GM19240 (cell line): Measurements from ENCODE around the gene FBXL15.

Source experiments
- DNase-seq: peaks from one replicate; pipeline ENCODE4 v3.0.0; 2011; ENCODE audit warnings: low spot score; ENCODE audit not compliant: insufficient read length

The FBXL15 gene, protein sequence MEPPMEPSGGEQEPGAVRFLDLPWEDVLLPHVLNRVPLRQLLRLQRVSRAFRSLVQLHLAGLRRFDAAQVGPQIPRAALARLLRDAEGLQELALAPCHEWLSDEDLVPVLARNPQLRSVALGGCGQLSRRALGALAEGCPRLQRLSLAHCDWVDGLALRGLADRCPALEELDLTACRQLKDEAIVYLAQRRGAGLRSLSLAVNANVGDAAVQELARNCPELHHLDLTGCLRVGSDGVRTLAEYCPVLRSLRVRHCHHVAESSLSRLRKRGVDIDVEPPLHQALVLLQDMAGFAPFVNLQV

DNA sequence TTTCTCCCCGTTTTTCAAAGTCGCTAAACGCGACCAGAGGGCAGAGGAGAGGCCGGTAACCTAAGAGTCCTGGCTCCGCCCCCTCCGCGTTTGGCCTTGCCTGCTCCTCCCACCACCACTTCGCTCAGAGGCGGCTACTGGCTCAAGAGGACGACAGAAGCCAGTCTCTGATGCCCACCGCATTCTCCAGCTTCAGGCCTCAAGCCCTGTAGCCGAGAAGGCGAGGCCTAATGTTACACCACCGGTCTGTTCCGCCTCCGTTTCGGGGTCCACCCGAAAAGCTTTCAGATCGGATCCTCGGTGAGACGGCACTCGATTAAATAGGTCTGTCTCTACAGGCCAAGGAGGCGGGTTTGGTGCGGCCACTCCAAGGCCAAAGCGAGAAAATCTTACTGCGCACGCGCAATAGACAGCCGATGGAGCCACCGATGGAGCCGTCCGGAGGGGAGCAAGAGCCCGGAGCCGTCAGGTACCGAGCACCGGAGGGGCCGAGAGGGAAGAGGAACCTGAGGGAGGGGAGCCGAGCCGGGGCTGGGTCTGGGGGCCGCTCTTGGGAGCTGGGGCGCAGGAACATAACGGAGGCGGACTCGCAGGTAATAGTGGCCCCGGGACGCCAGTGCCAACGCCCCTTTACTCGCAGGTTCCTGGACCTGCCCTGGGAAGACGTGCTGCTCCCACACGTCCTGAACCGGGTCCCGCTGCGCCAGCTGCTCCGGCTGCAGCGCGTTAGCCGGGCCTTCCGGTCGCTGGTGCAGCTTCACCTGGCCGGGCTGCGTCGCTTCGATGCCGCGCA lies at the start of gene FBXL15:
Gene FBXL15, plus strand, starts transcription at position 123 of the 793 bp plus-strand sequence. Its CDS starts 294 bp downstream, at position 417.
- peak; percentile 97 for DNase-seq

DNA sequence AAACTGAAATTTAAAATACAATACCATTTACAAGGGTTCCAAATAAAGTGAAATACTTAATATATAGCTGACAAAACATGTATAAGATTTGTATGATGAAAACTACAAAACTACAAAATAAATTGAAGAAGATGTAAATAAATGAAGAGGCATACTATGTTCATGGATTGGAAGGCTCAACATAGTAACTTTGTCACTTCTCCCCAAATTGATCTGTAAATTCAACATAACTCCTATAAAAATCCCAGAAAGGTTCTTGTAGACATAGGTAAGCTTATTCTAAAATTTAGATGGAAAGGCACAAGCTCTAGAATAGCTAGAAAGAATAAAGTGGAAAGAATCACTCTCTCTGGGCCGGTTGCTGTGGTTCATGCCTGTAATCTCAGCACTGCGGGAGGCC lies 49.3 kb upstream of the FBXL15 start:
- no peak for DNase-seq

DNA sequence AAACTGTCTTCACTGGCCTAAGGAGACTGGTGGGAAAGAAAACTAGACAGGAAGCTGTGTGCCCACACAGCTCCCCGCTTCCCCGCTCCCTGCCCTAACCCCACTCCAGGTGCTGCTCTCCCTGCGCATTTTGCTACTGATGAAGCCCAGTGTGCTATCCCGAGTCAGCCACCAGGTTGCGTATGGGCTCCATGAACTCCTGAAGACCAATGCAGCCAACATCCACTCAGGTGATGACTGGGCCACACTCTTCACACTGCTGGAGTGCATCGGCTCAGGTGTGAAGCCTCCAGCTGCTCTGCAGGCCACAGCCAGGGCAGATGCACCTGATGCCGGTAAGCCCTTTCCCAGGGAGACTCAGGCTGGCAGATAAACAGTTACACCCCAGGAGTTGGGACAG lies 45.4 kb upstream of the FBXL15 start:
- no peak for DNase-seq

DNA sequence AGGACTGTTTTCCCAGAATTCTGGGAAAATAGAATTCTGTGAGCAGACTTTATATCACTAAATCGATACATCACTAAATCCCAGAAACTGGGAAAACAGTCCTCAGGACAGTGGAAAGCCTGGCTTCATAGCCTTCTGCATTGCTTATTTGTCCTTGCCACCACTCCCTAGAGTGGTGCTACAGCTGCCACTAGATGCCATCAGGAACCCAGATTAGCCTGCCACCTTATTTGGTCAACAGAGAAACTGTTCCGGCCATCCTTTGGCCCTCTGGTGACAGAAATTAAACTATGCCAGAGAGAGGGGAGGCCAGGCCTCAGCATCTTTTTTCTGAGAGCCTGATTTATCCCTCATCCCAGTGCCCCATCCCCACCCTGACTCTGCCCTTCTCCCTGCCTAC lies 44.8 kb upstream of the FBXL15 start:
- no peak for DNase-seq

DNA sequence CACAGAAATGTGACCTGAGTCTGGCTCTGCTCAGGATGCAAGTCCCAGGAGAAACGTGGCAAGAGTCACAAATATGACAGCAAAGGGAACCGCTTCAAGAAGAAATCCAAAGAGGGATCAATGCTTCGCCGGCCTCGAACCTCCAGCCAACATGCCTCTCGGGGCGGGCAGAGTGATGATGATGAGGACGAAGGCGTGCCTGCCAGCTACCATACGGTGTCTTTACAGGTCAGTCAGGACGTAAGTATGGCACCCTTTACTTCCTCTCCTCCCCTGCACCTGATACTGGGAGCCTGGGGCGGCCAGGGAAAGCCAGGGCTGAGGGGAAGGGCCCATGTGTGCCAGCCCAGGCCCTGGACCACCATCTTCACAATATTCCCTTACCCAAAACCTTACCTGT lies 43.7 kb upstream of the FBXL15 start:
- no peak for DNase-seq

DNA sequence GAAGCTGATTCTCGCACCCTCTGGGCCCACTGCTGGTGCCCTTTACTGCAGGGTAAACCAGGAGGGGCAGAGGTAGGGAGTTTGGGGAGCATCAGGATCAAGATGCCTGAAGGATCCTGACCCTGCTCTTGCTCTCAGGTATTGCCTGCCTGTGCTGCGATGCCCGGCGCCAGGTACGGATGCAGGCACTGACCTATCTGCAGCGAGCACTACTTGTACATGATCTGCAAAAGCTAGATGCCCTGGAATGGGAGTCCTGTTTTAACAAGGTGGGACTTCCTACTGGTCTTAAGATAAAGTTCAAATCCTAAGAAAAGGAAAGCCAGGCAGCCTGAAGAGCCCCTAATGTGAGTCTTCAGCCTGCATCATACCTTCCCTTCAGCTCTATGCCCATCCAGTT lies 41.3 kb upstream of the FBXL15 start:
- DNase-seq = no peak

DNA sequence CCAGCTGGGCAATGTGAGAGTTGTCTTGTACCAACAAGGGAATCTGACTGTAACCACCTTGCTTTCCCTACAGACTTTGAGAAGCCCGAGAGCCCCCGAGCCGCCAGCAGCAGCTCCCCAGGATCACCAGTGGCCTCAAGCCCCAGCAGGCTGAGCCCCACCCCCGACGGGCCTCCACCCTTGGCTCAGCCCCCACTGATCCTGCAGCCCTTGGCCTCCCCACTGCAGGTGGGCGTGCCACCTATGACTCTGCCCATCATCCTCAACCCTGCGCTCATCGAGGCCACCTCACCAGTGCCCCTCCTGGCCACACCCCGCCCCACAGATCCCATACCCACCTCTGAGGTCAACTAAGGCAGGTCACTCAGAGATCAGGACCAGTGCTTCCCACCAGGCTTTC lies 38.7 kb upstream of the FBXL15 start:
- no peak for DNase-seq

DNA sequence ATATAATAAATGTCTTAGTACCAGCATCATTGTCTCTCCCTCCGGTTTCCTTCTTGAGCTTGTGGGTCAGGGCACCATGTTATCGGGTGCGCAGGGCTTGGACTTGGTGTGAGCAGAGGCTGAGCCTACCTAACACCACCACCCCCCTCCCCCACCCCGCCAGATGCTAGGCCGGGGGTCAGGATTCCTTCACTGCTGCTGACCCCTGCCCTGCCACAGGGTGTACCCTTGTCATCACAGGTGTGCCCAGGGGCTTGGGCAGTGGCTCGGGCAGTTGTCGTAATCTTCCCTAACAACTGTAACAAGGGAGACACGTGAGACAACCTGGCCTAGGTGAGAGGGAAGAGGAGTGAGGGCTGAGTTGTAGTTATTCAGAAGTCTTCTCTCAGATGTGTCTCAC lies 37.8 kb upstream of the FBXL15 start:
- DNase-seq = no peak

DNA sequence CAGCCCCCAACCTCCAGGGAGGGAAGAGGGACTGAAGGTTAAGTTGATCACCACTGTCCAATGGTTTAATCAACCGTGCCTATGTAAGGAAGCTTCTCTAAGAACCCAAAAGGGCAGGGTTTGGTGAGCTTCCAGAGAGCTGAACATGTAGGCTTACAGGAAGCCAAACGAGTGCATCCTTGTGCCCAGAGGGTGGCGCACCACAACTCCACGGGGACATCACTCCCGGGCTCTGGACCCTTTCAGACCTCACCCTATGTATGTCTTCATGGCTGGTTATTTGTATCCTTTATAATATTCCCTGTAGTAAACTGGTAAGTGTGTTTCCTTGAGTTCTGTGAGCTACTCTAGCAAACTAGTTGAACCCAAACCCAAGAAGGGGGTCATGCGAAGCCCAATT lies 36.6 kb upstream of the FBXL15 start:
- DNase-seq = no peak

DNA sequence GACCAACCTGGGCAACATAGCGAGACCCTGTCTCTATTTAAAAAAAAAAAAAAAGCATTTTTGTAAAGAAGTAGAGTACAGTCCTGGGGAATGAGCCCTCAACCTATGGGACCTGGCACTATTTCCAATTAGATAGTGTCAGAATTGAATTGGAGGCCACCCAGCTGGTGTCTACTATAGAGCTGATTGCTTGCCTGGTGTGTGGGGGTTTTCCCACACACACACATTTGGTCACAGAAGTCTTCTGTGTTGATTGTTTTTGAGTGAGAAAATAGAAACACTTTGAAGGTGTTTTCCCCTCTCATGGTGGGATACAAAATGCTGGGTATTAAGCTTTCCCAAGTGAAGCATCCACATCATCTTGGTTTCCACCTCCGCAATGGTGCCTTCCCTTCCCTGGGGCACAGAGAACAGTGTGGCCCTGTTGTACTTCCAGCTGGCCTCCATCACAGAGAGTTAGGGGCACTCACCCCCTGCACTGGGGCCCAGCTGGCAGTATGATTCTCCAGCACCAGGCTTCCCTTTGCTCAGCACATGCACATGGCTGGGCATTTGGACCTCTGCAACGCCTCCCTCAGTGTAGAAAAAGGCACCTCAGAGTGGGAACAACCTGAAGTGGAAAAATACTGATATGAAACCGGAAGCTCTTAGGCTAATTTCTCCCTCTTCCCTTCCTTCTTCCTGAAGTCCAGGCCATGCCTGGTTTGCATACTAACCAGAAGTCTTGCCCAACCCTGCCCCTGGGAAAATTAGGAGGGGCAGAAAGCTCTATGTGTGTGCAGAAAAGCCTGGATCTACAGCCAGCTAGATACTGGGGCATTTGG lies 35.8 kb upstream of the FBXL15 start:
- no peak for DNase-seq

DNA sequence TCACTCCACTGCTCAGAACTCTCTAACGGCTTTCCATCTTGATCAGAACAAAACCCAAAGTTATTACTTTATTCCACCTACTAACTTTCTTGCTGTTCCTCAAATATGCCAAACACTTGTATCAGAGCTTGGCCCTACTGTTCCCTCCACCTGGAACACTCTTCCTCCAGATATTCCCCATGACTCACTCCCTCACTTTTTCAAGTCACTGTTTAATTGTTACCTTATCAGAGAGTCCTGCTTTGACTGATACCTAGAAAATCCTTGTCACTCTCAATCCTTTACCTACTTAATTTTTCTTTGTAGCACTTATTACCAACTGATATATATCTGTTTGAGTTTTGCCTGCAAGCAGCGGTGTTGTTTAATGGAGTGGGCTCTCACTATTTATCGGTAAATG lies 30.7 kb upstream of the FBXL15 start:
- DNase-seq = no peak

DNA sequence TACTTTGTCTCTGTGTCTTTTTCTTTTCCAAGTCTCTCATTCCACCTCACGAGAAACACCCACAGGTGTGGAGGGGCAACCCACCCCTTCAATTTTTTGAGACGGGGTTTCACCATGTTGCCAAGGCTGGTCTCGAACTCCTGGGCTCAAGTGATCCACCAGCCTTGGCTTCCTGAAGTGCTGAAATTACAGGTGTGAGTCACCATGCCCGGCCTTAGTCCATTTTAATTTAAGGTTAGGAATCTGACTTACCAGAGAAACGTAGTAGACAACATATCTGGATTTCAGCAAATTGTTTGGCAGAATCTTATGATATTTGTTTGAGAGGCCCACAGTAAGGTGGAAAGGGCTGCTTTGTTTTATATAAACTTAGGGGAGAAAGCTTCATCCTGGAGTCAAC lies 28.3 kb upstream of the FBXL15 start:
- no peak for DNase-seq

DNA sequence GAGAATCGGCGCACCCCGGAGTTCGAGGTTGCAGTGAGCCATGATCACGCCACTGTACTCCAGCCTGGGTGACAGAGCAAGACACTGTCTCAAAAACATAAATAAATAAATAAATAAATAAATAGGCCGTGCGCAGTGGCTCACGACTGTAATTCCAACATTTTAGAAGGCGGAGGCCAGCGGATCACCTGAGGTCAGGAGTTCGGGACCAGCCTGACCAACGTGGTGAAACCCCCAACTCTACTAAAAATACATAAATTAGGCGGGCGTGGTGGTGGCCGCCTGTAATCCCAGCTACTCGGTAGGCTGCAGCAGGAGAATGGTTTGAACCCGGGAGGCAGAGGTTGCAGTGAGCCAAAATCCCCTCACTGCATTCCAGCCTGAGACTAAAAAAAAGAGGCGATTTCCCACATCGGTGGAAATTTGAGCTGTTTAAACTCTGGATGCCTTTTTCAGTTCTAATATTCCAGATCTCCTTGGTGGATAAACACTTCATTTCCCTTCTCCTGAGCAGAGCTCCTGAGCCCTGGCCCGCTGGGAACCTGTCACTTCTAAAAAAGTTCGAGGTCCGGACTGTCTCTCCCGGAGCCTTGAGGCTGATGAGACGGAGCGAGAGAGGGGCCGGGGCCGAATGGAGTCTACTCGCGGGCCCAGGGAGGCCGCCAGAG lies 27.1 kb upstream of the FBXL15 start:
- DNase-seq = no peak

DNA sequence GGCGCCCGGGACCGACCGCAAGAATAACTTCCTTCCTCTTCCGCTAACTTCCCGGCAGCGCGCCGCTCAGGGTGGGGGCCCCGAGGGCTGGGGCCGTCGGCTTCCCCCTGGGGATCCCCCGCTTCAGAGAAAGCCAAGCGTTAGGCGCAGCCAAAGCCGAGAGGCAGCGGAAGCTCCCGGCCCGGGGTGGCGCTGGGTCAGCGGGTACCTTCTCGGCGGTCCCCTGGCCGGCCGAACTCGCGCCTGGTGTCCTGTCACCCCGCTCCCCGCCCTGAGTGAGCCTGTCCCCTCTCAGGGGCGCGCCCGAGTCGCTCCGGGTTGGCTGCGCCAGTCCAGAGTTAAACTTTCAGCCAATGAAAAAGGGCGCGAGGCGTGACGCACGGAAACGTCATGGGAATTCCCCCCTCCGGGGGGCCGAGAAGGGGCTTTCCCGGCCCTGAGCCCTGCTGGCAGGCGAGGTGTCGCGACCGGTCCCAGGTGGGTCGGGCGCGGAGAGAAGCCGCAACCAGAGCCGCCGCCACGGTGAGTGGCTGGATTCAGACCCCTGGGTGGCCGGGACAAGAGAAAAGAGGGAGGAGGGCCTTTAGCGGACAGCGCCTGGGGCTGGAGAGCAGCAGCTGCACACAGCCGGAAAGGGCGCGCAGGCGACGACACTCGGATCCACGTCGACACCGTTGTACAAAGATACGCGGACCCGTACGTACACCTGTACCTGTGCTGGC lies 26.4 kb upstream of the FBXL15 start:
- DNase-seq = peak; percentile 97

DNA sequence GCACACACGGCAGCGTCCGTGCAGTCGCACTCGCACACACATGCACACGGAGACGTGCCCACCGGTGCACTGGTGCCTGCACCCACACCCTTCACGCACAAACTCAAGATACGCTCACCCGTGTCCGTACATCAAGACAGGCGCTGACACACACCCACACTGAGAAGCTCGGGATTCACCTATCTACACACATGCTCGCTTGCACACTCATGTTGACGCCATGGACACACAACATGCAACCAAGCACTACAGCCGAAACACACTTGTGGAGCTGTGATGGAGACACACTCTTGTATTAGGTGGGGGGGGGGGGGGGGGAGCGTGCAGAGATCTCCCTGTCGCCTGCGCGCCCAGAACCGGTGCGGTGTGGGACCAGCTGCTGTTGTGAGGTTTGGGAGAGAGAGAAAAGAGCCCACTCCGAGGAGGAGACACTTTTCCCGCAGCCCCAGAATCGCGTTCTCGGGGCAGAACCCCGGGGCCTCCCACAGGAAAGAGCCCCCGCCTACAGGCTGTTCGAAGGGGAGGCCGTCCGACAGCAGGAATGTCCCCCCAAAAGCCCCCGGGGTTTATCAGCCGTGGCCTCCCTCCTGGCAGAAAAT lies 25.7 kb upstream of the FBXL15 start:
- no peak for DNase-seq

DNA sequence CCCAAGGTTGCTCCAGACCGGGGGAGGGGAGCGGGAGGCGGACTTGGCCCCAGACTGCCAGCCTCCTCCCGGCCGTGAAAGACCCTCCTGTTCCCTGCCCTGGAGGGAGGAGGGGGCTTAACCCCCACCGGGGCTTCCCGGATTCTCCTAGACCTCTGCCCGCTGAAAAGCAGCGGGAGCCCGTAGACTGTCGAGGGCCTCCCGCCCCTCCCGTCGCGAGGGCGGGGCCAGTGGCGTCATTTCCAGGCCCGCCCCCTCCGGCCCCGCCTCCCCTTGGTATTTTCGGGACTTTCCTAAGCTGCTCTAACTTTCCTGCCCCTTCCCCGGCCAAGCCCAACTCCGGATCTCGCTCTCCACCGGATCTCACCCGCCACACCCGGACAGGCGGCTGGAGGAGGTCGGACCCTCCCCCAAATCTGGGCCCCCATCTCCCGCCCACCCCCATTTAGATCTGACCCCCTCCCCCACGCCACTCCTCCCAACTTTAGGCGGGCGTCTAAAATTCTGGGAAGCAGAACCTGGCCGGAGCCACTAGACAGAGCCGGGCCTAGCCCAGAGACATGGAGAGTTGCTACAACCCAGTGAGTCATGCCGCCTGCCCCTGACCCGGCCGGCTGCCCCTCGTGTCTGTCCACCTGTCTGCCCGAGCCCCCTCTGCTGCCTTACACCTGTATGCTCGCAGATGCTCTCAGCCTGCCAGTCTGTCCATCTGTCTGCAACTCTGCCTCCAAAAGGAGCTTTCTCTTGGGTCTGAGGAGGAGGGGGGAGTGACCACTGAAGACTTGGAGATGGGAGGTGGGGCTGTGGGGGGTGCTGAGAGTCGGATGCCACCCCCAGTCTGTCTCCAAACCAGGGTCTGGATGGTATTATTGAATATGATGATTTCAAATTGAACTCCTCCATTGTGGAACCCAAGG lies 25.0 kb upstream of the FBXL15 start, which contains the start of gene NFKB2:
Gene NFKB2, plus strand, starts transcription at position 306 of the 917 bp plus-strand sequence. Its CDS starts 255 bp downstream, at position 561.
- peak; percentile 85 for DNase-seq

DNA sequence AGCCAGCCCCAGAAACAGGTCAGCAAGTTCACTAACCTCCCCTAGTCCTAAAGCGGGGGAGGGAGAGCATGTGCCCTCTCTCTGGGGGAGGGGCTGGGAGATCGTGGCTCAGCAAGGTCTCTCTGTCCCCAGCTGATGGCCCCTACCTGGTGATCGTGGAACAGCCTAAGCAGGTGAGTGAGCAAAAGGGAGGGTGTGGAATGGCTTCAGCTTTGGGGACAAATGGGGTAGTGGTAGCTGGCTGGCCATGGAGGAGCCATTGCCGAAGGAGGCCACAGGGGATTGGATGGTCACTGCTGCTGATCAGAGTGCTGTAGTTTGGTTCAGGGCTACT lies 24.4 kb upstream of the FBXL15 start:
- no peak for DNase-seq

DNA sequence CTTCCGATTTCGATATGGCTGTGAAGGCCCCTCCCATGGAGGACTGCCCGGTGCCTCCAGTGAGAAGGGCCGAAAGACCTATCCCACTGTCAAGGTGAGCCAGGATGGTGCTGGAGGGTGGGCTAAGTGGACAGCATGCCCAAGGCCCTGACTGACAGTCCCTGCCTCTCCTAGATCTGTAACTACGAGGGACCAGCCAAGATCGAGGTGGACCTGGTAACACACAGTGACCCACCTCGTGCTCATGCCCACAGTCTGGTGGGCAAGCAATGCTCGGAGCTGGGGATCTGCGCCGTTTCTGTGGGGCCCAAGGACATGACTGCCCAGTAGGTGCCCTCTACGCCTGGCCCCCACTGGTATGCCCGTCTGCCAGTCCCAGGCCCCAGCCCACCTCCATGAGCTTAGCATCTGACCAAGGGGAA lies 23.9 kb upstream of the FBXL15 start:
- no peak for DNase-seq
